Fibroblast of lung (primary cell): ENCODE data around the gene INTS6. TPM values are rescaled to one million over a fixed set of nuclear protein-coding genes. Genes with fewer than 3 reads are reported as not detected.

Experiments used
- DNase-seq, 2 donors: peaks; one replicate each; pipeline versions ENCODE4 v3.0.0 to v3.0.0-alpha.2; 2010; ENCODE audit warnings: low read depth in 2 of 2
- H2AFZ ChIP-seq: 2 replicates; pipeline ENCODE4 v1.5.1; 2012; ENCODE audit warnings: low read length, control low read depth, inconsistent platforms
- H3K27ac ChIP-seq: 2 replicates; pipeline ENCODE4 v1.5.1; 2011; ENCODE audit warnings: low read length, control low read depth; ENCODE audit not compliant: insufficient read depth
- H3K27me3 ChIP-seq: 2 replicates; pipeline ENCODE4 v1.5.1; 2011; ENCODE audit warnings: mild to moderate bottlenecking, low read length; ENCODE audit not compliant: control insufficient read depth, insufficient read depth
- H3K36me3 ChIP-seq: 2 replicates; pipeline ENCODE4 v1.5.1; 2011; ENCODE audit warnings: low read length; ENCODE audit not compliant: control insufficient read depth, insufficient read depth
- H3K4me1 ChIP-seq: 2 replicates; pipeline ENCODE4 v1.5.1; 2011; ENCODE audit warnings: low read length; ENCODE audit not compliant: control insufficient read depth, insufficient read depth; ENCODE audit errors: extremely low read depth
- H3K4me2 ChIP-seq: 2 replicates; pipeline ENCODE4 v1.5.1; 2011; ENCODE audit warnings: low read length, control low read depth; ENCODE audit not compliant: insufficient read depth; ENCODE audit errors: extremely low read depth
- H3K4me3 ChIP-seq, 4 experiments: fragments of 200-600 bp in 1 of 4; sonication (generic) in 1 of 4; replicated peaks in 1 of 4; 2 replicates each; pipeline ENCODE4 v1.5.1; 2011 to 2016; ENCODE audit warnings: low read length in 4 of 4, low read depth in 3 of 4, mild to moderate bottlenecking in 3 of 4, control low read depth in 2 of 4, inconsistent platforms in 1 of 4, mixed read lengths in 1 of 4; ENCODE audit not compliant: insufficient read depth in 1 of 4; ENCODE audit errors: control extremely low read depth in 1 of 4
- H3K79me2 ChIP-seq: 2 replicates; pipeline ENCODE4 v1.5.1; 2012; ENCODE audit warnings: mild to moderate bottlenecking, low read length, inconsistent platforms; ENCODE audit not compliant: control insufficient read depth, insufficient read depth
- H3K9ac ChIP-seq: 2 replicates; pipeline ENCODE4 v1.5.1; 2011; ENCODE audit warnings: mild to moderate bottlenecking, low read length, control low read depth; ENCODE audit not compliant: insufficient read depth
- H3K9me3 ChIP-seq: 2 replicates; pipeline ENCODE4 v1.5.1; 2012; ENCODE audit warnings: low read depth, low read length; ENCODE audit not compliant: control insufficient read depth, insufficient read depth
- H4K20me1 ChIP-seq: 2 replicates; pipeline ENCODE4 v1.5.1; 2011; ENCODE audit warnings: low read length; ENCODE audit not compliant: control insufficient read depth, insufficient read depth; ENCODE audit errors: extremely low read depth
- EZH2 ChIP-seq: IDR thresholded peaks from 2 replicates; pipeline ENCODE4 v1.5.1; 2012; ENCODE audit warnings: low read length, control low read depth, mild to moderate bottlenecking; ENCODE audit errors: missing control alignments
- polyA plus RNA-seq, 2 donors: library from polyadenylated mRNA; depleted of rRNA in 1 of 2; stranded (reverse) in 1 of 2; unstranded in 1 of 2; fragments of >200 nt; gene quantifications; 2 replicates each; pipeline ENCODE4 v1.2.1, GENCODE V29; 2011 to 2012; ENCODE audit warnings: missing spikeins in 1 of 2
- total RNA-seq: library from RNA; depleted of rRNA; stranded (reverse); fragments of >200 nt; gene quantifications from 2 replicates; pipeline ENCODE4 v1.2.1, GENCODE V29; 2014
- TF ChIP-seq, protein P1 (sequence below), 2 donors: IDR thresholded peaks in 1 of 2; conservative IDR thresholded peaks in 1 of 2; 1 replicate in 1 of 2; 2 replicates in 1 of 2; pipeline ENCODE4 v1.5.1; 2011 to 2012; ENCODE audit warnings: low read length in 2 of 2, control low read depth in 1 of 2, inconsistent platforms in 1 of 2, low read depth in 1 of 2, mild to moderate bottlenecking in 1 of 2

Gene INTS6
- total and polyA plus RNA-seq, 2 donors (not counting 1 experiment from before 2014, with no cell fraction given) = 29.3 to 66.7 TPM

DNA sequence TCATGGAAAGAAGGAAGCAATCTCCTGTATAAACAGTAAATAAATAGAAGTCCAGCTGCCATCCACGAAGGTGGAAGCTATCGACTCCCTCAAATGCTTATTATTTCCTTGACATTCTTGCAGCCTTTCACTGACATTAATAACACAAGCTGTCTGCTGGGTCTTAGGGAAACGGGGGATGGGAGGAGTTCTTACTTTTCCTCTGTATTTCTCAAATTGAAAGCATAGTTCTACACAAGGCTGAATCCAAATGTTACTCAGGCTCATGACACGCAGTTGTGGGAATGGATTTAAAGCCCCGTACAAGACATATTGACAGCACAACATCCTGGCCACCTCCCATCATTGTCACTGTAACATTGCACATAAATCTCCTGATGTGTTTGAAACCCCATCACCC is 109.4 kb downstream of the INTS6 start:
- TF ChIP-seq, protein P1, sequence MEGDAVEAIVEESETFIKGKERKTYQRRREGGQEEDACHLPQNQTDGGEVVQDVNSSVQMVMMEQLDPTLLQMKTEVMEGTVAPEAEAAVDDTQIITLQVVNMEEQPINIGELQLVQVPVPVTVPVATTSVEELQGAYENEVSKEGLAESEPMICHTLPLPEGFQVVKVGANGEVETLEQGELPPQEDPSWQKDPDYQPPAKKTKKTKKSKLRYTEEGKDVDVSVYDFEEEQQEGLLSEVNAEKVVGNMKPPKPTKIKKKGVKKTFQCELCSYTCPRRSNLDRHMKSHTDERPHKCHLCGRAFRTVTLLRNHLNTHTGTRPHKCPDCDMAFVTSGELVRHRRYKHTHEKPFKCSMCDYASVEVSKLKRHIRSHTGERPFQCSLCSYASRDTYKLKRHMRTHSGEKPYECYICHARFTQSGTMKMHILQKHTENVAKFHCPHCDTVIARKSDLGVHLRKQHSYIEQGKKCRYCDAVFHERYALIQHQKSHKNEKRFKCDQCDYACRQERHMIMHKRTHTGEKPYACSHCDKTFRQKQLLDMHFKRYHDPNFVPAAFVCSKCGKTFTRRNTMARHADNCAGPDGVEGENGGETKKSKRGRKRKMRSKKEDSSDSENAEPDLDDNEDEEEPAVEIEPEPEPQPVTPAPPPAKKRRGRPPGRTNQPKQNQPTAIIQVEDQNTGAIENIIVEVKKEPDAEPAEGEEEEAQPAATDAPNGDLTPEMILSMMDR (conservative IDR thresholded peaks at IDR 0.05 in 1 of 2, IDR thresholded peaks at IDR 0.05 in 1 of 2; ENCODE audit: low read depth in 1 of 2, low read length in 2 of 2) = no peak
- no peak for TF ChIP-seq EZH2
- no peaks in the 10 kb centered on the region for H3K79me2 ChIP-seq
- H3K27ac ChIP-seq = no peak overlapping the region
- no peak overlapping the region for H2AFZ ChIP-seq
- no peak for DNase-seq
- no peaks in the 10 kb centered on the region for H4K20me1 ChIP-seq
- H3K27me3 ChIP-seq = no peaks in the 10 kb centered on the region
- no peaks in the 10 kb centered on the region for H3K9me3 ChIP-seq
- no peak overlapping the region for H3K9ac ChIP-seq
- no peak overlapping the region for H3K4me3 ChIP-seq
- H3K4me2 ChIP-seq = no peak overlapping the region
- H3K36me3 ChIP-seq = no peaks in the 10 kb centered on the region
- no peaks in the 10 kb centered on the region for H3K4me1 ChIP-seq

DNA sequence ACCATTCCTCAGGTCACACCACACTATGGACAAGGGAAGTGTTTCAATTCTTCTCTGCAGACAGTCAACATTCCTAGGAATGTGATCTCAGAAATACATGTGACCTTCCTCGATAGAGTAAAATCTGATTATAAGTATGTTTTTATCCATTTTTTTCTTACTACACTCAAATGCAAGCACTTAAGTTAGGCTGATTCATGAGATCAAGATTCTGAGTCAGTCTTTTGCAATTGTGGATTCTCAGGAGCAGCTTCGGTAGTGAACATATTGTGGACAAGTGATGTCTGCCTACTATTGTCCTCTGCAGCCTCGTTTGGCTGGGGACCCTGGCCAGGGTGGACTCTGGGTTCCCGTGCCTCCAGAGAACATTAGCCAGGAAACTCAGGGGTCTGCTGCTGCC is 110.1 kb downstream of the INTS6 start:
- no peak overlapping the region for H3K9ac ChIP-seq
- no peaks in the 10 kb centered on the region for H3K36me3 ChIP-seq
- peak; percentile 39 to 74 for DNase-seq
- no peak overlapping the region for H3K27ac ChIP-seq
- no peaks in the 10 kb centered on the region for H3K27me3 ChIP-seq
- TF ChIP-seq, protein P1 (conservative IDR thresholded peaks at IDR 0.05 in 1 of 2, IDR thresholded peaks at IDR 0.05 in 1 of 2; ENCODE audit: low read depth in 1 of 2, low read length in 2 of 2) = no peak
- TF ChIP-seq EZH2 = no peak
- H3K4me3 ChIP-seq = no peak overlapping the region
- no peak overlapping the region for H3K4me2 ChIP-seq
- no peaks in the 10 kb centered on the region for H3K4me1 ChIP-seq
- H2AFZ ChIP-seq = no peak overlapping the region
- no peaks in the 10 kb centered on the region for H3K9me3 ChIP-seq
- no peaks in the 10 kb centered on the region for H3K79me2 ChIP-seq
- H4K20me1 ChIP-seq = no peaks in the 10 kb centered on the region

DNA sequence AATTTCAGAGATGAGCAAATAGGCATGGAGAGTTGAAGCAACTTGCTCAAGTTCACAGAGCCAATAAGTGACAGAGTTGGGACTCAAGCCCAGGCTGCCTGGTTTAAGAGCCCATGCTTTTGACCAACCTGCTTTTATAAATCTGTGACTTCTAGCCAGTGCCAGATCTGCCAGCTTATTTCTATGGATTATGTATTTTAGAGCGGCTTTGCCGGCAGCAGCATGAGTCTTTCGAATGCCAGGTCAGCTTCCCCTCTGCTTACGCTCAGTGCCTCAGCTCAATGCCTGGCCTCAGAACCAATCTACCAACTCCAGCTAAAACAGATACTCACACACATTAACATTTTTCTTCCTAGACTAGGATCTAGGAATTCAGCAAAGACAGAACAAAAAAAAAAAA is 111.0 kb downstream of the INTS6 start:
- Histone ChIP-seq H3K27me3 (no peaks in the 10 kb centered on the region), H3K9ac (no peak overlapping the region), H4K20me1 (no peaks in the 10 kb centered on the region), H3K4me3 (no peak overlapping the region), H2AFZ (no peak overlapping the region), H3K4me1 (no peaks in the 10 kb centered on the region), H3K9me3 (no peaks in the 10 kb centered on the region), H3K4me2 (no peak overlapping the region), H3K79me2 (no peaks in the 10 kb centered on the region), H3K27ac (no peak overlapping the region), H3K36me3 (no peaks in the 10 kb centered on the region)
- DNase-seq = no peak
- TF ChIP-seq, protein P1 (conservative IDR thresholded peaks at IDR 0.05 in 1 of 2, IDR thresholded peaks at IDR 0.05 in 1 of 2; ENCODE audit: low read depth in 1 of 2, low read length in 2 of 2) = no peak
- TF ChIP-seq EZH2 = no peak
